ENCODE results near the gene RAB14. TPM values are rescaled to one million over a fixed set of nuclear protein-coding genes. Genes with fewer than 3 reads are reported as not detected.

RAB14 gene
- total RNA-seq, 1 experiment from 2014 or later = 36.0 TPM

GRCh38 chr9:121160025-121160424 is 41.6 kb downstream of the RAB14 start:
- Mint-ChIP-seq H3K36me3 (peaks cover 4% of the 10 kb centered on the region), H3K4me1 (no peaks in the 10 kb centered on the region), H3K9me3 (no peaks in the 10 kb centered on the region), H3K27ac (no peak overlapping the region), H3K4me3 (no peak overlapping the region), H3K27me3 (ENCODE audit: low read depth) (no peaks in the 10 kb centered on the region)
- TF ChIP-seq NR3C1 (CRISPR knock-in tag; conservative IDR thresholded peaks at IDR 0.05; ENCODE audit: low read depth) (no peak), EMX1 (CRISPR knock-in tag; IDR thresholded peaks at IDR 0.05) (no peak)
- DNase-seq (ENCODE audit: low spot score) = no peak
- ChIA-PET POLR2A (no interaction called here), CTCF (interaction anchor here (1.2 kb wide), 1 partner anchor 118 kb away, joined by 3 read pairs; no protein-coding TSS in a partner anchor)
- ATAC-seq = no peak

- TF ChIP-seq PRRX2 (CRISPR knock-in tag; IDR thresholded peaks at IDR 0.05) (no peak), E2F4 (CRISPR knock-in tag; IDR thresholded peaks at IDR 0.05; ENCODE audit: borderline replicate concordance, low read depth) (no peak), ERG (CRISPR knock-in tag; IDR thresholded peaks at IDR 0.05) (no peak), MLX (CRISPR knock-in tag; IDR thresholded peaks at IDR 0.05) (no peak), ATF6 (CRISPR knock-in tag; IDR thresholded peaks at IDR 0.05) (no peak), MYBL2 (CRISPR knock-in tag; IDR thresholded peaks at IDR 0.05) (no peak), ELF4 (CRISPR knock-in tag; IDR thresholded peaks at IDR 0.05; ENCODE audit: low read depth) (no peak), FOXP4 (CRISPR knock-in tag; IDR thresholded peaks at IDR 0.05) (no peak), ZNF232 (CRISPR knock-in tag; IDR thresholded peaks at IDR 0.05) (no peak), MAX (CRISPR knock-in tag; IDR thresholded peaks at IDR 0.05) (no peak), OVOL2 (CRISPR knock-in tag; IDR thresholded peaks at IDR 0.05; ENCODE audit: borderline replicate concordance) (no peak), USF2 (CRISPR knock-in tag; IDR thresholded peaks at IDR 0.05) (no peak), ZNF425 (CRISPR knock-in tag; conservative IDR thresholded peaks at IDR 0.05) (no peak)
- Mint-ChIP-seq H3K36me3 (peaks cover 4% of the 10 kb centered on the region), H3K27ac (no peak overlapping the region), H3K9me3 (no peaks in the 10 kb centered on the region), H3K27me3 (ENCODE audit: low read depth) (no peaks in the 10 kb centered on the region), H3K4me3 (no peak overlapping the region), H3K4me1 (no peaks in the 10 kb centered on the region)
- ChIA-PET CTCF (interaction anchor here (0.9 to 1.2 kb wide), 2 partner anchors 11 to 172 kb away, joined by 3 read pairs; no protein-coding TSS in a partner anchor), POLR2A (no interaction called here)
- DNase-seq (ENCODE audit: low spot score) (no peak), ATAC-seq (no peak)
These were observed 43.7 kb downstream of the RAB14 start for GRCh38 chr9:121157939-121158338.
